GM12878 (cell line): ENCODE results near the gene ITGAL. TPM values are rescaled to one million over a fixed set of nuclear protein-coding genes. Genes with fewer than 3 reads are reported as not detected.

Experiments used
- BHLHE40 ChIP-seq, 2 experiments: fragments of 450-650 bp in 1 of 2; IDR thresholded peaks; 2 replicates each; pipeline ENCODE4 v1.6.1; 2011 to 2017; ENCODE audit warnings: low read depth in 2 of 2, borderline replicate concordance in 1 of 2, improper control_type of control experiment in 1 of 2, low read length in 1 of 2, mild to moderate bottlenecking in 1 of 2
- ESRRA ChIP-seq: IDR thresholded peaks from 2 replicates; pipeline ENCODE4 v1.6.1; 2012; ENCODE audit warnings: mild to moderate bottlenecking, low read length, improper control_type of control experiment
- HCFC1 ChIP-seq: fragments of 150-350 bp; IDR thresholded peaks from 2 replicates; pipeline ENCODE4 v1.6.1; 2014; ENCODE audit warnings: low read length
- LARP7 ChIP-seq: fragments of 450-650 bp; IDR thresholded peaks from 2 replicates; pipeline ENCODE4 v1.6.1; 2017; ENCODE audit warnings: mild to moderate bottlenecking
- STAT3 ChIP-seq: IDR thresholded peaks from 2 replicates; pipeline ENCODE4 v1.6.1; 2011; ENCODE audit warnings: low read depth, low read length, improper control_type of control experiment
- polyA plus RNA-seq, 11 experiments: library from polyadenylated mRNA; depleted of rRNA in 4 of 11; unstranded in 6 of 11; stranded (reverse) in 5 of 11; fragments of >200 nt; fragmentation: Nextera tagmentation in 4 of 11; fragmentation: Illumina TruSeq in 1 of 11; extraction: Ambion mirVana in 4 of 11; extraction: Trizol in 1 of 11; gene quantifications; 1 replicate in 1 of 11; 2 replicates in 10 of 11; pipeline versions ENCODE4 v1.2.1 to v1.2.3, GENCODE V29; 2011 to 2016; ENCODE audit warnings: inconsistent platforms in 2 of 11, missing spikeins in 2 of 11, low read depth in 1 of 11
- total RNA-seq, 4 experiments: library from RNA; depleted of rRNA in 3 of 4; stranded (reverse); fragments of >200 nt in 3 of 4; fragmentation: Illumina TruSeq in 1 of 4; extraction: Trizol in 1 of 4; gene quantifications; 2 replicates each; pipeline versions ENCODE4 v1.2.1 to v1.2.3, GENCODE V29; 2013 to 2021
- TF ChIP-seq, protein P1 (sequence below): fragments of 450-650 bp; IDR thresholded peaks from 2 replicates; pipeline ENCODE4 v1.6.1; 2017; ENCODE audit warnings: mild to moderate bottlenecking, moderate library complexity
- TF ChIP-seq, protein P2 (sequence below): fragments of 150-350 bp; IDR thresholded peaks from 2 replicates; pipeline ENCODE4 v1.6.1; 2016; ENCODE audit warnings: low read depth, low read length
- TF ChIP-seq, protein P3 (sequence below): IDR thresholded peaks from 2 replicates; pipeline ENCODE4 v1.6.1; 2012; ENCODE audit warnings: improper control_type of control experiment, low read depth, low read length; ENCODE audit not compliant: insufficient replicate concordance
- TF ChIP-seq, protein P4 (sequence below): fragments of 450-650 bp; IDR thresholded peaks from 2 replicates; pipeline ENCODE4 v1.6.1; 2016; ENCODE audit warnings: mild to moderate bottlenecking

ITGAL gene
- total and polyA plus RNA-seq, 10 of the 15 experiments (the other 5 are each of a cell fraction or from before 2014, with no cell fraction given): 10.7 to 170 (median 96.9) TPM

DNA sequence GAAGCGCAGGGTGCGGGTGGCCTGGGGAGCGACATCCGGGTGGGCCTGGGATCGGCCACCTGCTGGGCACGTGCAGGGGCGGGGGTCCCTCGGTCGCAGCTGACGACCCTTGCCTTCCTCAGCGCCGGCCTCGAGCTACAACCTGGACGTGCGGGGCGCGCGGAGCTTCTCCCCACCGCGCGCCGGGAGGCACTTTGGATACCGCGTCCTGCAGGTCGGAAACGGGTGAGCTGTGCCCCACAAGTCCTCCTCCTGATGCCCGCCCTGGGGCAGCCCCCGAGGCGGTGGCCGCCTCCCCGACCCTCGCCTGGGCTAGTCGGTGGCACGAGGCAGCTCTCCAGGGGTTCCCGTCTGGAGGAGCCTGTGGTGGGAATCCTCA lies 1.5 kb downstream of the ITGAL start (continued):
- TF ChIP-seq LARP7: peak; percentile 35
- TF ChIP-seq, protein P1, sequence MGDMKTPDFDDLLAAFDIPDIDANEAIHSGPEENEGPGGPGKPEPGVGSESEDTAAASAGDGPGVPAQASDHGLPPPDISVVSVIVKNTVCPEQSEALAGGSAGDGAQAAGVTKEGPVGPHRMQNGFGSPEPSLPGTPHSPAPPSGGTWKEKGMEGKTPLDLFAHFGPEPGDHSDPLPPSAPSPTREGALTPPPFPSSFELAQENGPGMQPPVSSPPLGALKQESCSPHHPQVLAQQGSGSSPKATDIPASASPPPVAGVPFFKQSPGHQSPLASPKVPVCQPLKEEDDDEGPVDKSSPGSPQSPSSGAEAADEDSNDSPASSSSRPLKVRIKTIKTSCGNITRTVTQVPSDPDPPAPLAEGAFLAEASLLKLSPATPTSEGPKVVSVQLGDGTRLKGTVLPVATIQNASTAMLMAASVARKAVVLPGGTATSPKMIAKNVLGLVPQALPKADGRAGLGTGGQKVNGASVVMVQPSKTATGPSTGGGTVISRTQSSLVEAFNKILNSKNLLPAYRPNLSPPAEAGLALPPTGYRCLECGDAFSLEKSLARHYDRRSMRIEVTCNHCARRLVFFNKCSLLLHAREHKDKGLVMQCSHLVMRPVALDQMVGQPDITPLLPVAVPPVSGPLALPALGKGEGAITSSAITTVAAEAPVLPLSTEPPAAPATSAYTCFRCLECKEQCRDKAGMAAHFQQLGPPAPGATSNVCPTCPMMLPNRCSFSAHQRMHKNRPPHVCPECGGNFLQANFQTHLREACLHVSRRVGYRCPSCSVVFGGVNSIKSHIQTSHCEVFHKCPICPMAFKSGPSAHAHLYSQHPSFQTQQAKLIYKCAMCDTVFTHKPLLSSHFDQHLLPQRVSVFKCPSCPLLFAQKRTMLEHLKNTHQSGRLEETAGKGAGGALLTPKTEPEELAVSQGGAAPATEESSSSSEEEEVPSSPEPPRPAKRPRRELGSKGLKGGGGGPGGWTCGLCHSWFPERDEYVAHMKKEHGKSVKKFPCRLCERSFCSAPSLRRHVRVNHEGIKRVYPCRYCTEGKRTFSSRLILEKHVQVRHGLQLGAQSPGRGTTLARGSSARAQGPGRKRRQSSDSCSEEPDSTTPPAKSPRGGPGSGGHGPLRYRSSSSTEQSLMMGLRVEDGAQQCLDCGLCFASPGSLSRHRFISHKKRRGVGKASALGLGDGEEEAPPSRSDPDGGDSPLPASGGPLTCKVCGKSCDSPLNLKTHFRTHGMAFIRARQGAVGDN: peak; percentile 20; the same call in 1 of the 2 replicates
- TF ChIP-seq STAT3: no peak
- TF ChIP-seq, protein P2, sequence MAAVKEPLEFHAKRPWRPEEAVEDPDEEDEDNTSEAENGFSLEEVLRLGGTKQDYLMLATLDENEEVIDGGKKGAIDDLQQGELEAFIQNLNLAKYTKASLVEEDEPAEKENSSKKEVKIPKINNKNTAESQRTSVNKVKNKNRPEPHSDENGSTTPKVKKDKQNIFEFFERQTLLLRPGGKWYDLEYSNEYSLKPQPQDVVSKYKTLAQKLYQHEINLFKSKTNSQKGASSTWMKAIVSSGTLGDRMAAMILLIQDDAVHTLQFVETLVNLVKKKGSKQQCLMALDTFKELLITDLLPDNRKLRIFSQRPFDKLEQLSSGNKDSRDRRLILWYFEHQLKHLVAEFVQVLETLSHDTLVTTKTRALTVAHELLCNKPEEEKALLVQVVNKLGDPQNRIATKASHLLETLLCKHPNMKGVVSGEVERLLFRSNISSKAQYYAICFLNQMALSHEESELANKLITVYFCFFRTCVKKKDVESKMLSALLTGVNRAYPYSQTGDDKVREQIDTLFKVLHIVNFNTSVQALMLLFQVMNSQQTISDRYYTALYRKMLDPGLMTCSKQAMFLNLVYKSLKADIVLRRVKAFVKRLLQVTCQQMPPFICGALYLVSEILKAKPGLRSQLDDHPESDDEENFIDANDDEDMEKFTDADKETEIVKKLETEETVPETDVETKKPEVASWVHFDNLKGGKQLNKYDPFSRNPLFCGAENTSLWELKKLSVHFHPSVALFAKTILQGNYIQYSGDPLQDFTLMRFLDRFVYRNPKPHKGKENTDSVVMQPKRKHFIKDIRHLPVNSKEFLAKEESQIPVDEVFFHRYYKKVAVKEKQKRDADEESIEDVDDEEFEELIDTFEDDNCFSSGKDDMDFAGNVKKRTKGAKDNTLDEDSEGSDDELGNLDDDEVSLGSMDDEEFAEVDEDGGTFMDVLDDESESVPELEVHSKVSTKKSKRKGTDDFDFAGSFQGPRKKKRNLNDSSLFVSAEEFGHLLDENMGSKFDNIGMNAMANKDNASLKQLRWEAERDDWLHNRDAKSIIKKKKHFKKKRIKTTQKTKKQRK: no peak
- TF ChIP-seq HCFC1: no peak
- TF ChIP-seq, protein P3, sequence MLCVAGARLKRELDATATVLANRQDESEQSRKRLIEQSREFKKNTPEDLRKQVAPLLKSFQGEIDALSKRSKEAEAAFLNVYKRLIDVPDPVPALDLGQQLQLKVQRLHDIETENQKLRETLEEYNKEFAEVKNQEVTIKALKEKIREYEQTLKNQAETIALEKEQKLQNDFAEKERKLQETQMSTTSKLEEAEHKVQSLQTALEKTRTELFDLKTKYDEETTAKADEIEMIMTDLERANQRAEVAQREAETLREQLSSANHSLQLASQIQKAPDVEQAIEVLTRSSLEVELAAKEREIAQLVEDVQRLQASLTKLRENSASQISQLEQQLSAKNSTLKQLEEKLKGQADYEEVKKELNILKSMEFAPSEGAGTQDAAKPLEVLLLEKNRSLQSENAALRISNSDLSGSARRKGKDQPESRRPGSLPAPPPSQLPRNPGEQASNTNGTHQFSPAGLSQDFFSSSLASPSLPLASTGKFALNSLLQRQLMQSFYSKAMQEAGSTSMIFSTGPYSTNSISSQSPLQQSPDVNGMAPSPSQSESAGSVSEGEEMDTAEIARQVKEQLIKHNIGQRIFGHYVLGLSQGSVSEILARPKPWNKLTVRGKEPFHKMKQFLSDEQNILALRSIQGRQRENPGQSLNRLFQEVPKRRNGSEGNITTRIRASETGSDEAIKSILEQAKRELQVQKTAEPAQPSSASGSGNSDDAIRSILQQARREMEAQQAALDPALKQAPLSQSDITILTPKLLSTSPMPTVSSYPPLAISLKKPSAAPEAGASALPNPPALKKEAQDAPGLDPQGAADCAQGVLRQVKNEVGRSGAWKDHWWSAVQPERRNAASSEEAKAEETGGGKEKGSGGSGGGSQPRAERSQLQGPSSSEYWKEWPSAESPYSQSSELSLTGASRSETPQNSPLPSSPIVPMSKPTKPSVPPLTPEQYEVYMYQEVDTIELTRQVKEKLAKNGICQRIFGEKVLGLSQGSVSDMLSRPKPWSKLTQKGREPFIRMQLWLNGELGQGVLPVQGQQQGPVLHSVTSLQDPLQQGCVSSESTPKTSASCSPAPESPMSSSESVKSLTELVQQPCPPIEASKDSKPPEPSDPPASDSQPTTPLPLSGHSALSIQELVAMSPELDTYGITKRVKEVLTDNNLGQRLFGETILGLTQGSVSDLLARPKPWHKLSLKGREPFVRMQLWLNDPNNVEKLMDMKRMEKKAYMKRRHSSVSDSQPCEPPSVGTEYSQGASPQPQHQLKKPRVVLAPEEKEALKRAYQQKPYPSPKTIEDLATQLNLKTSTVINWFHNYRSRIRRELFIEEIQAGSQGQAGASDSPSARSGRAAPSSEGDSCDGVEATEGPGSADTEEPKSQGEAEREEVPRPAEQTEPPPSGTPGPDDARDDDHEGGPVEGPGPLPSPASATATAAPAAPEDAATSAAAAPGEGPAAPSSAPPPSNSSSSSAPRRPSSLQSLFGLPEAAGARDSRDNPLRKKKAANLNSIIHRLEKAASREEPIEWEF: no peak
- no peak for TF ChIP-seq ESRRA
- peak in 1 of 2 experiments; percentile 92; a peak in 2 of 4 replicates for TF ChIP-seq BHLHE40 (IDR thresholded peaks at IDR 0.05; ENCODE audit: borderline replicate concordance in 1 of 2, low read depth in 2 of 2, low read length in 1 of 2)
- TF ChIP-seq, protein P4, sequence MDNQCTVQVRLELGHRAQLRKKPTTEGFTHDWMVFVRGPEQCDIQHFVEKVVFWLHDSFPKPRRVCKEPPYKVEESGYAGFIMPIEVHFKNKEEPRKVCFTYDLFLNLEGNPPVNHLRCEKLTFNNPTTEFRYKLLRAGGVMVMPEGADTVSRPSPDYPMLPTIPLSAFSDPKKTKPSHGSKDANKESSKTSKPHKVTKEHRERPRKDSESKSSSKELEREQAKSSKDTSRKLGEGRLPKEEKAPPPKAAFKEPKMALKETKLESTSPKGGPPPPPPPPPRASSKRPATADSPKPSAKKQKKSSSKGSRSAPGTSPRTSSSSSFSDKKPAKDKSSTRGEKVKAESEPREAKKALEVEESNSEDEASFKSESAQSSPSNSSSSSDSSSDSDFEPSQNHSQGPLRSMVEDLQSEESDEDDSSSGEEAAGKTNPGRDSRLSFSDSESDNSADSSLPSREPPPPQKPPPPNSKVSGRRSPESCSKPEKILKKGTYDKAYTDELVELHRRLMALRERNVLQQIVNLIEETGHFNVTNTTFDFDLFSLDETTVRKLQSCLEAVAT: peak; percentile 87
